GM18907 (cell line): ENCODE results near the gene PSMC6.

Source experiments
- ATAC-seq: cut with Tn5 transposase; IDR thresholded peaks from one replicate; pipeline ENCODE4 v1.9.1; 2021; ENCODE audit warnings: mild to moderate bottlenecking, moderate library complexity; ENCODE audit not compliant: unreplicated experiment

The PSMC6 gene

DNA sequence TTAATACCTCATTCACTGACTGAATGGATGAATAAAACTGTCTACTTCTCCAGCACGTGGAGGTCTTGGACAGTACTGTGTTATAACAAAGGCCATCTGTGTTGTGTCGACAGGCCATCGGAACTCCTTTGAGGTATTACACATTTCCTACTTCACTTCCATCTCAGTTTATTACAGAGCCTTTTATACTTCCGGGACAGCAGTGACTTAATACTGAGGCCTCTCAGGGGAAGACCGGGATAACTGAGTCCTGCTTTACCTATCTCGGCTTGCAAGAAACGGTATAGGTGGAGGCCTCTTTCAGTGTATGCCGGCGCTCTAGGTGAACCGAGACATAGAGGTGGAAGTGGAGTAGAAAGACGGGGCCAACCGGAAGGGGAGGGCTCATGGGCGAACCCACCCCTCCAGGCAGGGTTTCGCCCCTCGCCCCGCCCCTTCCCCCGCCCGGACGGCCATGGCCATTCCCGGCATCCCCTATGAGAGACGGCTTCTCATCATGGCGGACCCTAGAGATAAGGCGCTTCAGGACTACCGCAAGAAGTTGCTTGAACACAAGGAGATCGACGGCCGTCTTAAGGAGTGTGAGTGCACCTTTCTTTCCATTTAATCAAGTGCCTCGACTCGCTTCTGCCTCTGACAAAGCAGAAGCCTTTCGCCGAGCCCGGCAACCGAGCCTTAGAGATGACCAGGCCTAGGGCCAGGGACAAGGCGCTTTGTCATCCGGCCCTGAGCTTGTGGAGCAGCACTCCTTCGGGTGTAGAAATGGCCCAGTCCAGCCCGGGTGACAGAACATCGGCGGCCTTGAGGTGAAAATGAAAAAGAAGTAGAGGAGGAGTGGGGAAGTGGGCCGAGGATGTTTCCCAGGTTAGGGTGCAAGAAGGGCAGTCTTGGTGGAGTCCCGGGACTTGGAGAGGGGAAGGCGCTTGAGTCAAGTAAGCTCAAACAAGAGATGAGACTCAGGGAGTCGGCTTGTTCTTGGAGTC is at the start of gene PSMC6:
Gene PSMC6, plus strand, starts transcription at position 477 of the 983 bp plus-strand sequence. Its CDS starts 20 bp downstream, at position 497.
- peak; percentile 95 for ATAC-seq

DNA sequence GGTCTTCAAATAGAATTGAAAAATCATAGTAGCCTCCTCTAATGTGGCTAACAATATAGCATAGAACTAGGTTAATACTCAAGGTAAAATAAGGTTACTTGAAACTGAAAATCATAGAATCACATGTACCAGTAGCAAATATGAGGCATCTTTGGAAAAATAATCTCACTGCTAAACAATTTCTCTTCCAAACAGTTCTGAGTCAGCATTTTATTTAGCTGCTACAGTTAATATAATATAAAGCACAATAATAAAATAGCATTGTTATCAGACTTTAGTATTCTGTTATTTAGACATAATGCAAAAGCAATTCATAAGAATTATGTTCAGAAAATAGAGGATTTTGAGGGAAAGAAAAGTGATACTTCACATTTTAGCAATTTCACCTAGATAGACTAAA is 46.7 kb upstream of the PSMC6 start:
- ATAC-seq, result no peak

DNA sequence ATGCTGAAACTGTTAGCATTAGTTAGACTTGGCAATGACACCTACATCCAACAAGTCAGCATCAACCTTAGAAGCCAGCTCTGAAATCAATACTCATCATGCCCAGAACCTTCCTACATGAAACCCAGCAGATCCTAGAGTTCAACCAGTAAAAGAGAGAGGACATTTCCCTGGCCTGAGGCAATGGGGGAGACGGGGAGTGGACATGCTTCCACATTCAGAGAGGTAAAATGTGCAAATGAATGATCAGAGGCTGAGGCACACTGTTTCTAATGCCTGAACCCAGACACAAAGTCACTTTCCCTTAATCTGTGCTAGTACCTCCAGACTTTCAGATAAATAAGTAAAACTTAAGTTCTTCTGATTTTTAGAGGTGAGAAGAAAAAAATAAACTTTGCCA is 46.2 kb upstream of the PSMC6 start:
- ATAC-seq, result no peak

DNA sequence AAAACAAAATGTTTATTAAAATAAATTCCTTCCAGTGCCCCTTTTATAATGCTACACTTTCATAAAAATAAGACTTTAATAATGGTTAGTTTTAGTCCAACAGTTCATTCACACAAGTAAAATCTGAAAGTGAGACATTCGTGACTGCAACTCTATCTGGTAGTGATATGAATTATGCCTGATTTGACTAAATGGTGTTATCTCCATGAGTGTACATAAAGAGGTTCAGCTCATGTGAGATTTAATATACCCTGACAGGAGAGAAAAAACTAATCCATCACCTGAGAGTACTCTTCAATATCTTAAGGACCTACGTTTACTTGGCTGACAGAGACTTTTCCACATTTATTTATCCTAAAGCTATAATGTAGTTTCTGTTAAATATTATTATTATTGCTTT is 45.7 kb upstream of the PSMC6 start:
- no peak for ATAC-seq

DNA sequence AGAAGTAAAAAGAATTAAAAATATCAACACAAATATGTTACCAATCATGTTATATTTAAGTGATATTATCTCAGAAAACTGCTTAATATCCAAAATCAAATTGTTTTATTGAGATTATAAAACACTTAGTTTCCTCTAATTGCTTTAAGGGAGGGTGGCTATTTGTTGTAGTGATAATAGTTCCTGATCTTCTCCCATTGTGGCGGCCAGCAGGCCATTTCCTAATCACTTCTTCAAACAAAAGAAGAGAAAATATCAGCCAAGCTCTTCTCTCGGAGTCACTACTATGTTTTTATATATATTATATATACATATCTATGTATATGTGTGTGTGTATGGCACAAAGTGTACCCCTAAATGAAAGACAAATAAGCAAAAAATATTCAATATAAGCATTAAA is 43.1 kb upstream of the PSMC6 start:
- ATAC-seq, result no peak

- no peak for ATAC-seq
Observed at GRCh38 chr14:52678591-52678990, 28.4 kb upstream of the PSMC6 start.

DNA sequence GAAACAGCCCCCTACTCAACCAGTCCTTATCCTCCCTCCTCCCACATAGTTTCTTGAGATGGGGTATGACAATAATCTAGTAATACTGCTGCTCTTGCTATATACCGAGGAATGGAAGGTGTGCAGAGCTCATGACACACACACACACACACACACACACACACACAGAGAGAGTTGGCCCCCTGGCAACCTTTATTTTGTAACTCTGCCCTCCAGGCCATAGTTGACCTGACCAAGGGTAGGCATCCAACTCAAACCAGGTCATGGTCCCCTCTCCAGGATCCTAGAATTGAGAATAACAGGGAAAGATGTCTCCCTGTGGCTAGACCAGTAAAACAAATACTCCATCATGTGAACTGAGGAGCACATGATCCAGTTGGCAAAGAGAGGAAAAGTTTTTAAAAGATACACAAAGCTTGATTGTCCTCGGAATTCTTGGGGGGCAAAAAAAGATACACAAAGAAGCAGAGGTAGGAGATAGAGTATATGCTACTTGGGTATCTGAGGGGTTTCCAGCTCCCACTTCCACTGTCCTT is 22.9 kb upstream of the PSMC6 start:
- no peak for ATAC-seq

- ATAC-seq, result no peak
Observed at GRCh38 chr14:52686176-52686575, 20.8 kb upstream of the PSMC6 start.

GRCh38 chr14:52690983-52691760 is 15.8 kb upstream of the PSMC6 start:
- no peak for ATAC-seq

- no peak for ATAC-seq
Observed at GRCh38 chr14:52692248-52692962, 14.6 kb upstream of the PSMC6 start.

- no peak for ATAC-seq
Observed at GRCh38 chr14:52693036-52693435, 14.0 kb upstream of the PSMC6 start.

DNA sequence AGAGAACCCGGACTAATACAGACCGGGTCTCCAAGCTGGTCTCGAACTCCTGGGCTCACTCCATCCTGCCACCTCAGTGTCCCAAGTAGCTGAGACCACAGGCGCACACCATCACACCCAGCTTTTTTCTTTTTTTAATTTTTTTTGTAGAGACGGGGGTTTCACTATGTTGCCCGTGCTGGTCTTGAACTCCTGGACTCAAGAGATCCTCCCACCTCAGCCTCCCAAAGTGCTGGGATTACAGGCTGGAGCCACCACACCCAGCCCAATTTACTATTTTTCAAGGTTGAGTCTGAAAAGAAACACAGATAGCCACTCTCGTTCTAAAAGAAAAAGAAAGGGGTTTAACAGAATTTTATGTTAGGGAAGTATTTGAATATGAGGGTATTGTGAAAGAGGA is 13.5 kb upstream of the PSMC6 start:
- no peak for ATAC-seq

- peak; percentile 61 for ATAC-seq
Observed at GRCh38 chr14:52694761-52695480, 12.1 kb upstream of the PSMC6 start.

DNA sequence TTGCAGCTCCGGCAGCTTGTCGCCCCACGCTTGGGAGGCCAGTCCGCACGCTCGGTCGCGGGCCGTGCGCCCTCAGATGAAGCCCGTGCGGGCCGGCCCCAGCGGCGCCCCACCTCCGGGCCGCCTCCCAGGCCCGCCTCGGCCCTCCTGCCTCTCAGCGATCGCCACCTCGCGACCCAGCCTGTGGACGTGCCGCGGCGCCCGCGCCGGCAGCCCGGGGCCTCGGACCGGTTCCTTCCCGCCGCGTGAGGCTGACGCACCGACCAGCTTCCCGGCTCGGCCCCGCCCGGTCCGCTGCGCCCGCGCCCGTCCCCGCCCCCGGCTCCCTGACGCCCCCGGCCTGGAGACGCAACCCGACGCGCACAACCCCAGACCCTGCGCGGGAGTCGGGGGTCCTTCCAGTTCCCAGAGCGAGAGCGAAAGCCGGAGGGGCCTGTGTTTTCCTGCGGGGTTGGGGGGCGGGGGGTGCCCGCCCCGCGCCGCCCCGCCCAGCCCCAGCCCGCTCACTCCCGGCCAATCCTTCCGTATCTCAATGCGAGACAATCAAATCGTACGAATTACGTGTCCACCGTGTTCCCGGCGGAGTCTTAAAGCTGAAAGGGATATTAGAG is 11.4 kb upstream of the PSMC6 start, which contains the start of gene ERO1A:
Gene ERO1A, minus strand, starts transcription at position 78 of the 611 bp plus-strand sequence. Its CDS starts 77 bp downstream, at position 1.
- ATAC-seq, result peak; percentile 70

GRCh38 chr14:52700701-52701172 is 6.3 kb upstream of the PSMC6 start:
- ATAC-seq, result no peak

- ATAC-seq, result no peak
Observed at GRCh38 chr14:52701223-52701622, 5.8 kb upstream of the PSMC6 start.

- ATAC-seq, result no peak
Observed at GRCh38 chr14:52703225-52703624, 3.8 kb upstream of the PSMC6 start.

DNA sequence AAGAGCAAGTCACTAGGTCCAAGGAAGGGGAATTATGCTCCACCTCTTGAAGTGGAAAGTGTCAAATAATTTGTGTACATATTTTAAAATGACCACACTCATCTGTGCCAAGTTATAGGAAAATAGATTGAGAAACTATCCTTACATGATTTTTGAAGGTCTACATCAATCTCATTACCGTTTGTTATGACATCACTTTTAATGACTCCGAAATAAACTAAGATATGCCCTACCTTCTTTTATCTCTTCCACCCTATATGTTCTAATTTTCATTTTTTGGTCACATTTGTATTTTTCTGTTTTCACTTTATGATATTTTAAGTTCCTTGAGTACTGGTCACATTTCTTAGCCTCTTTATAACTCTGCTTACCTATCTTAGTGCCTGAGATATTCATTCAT is 3.3 kb upstream of the PSMC6 start:
- ATAC-seq, result no peak

DNA sequence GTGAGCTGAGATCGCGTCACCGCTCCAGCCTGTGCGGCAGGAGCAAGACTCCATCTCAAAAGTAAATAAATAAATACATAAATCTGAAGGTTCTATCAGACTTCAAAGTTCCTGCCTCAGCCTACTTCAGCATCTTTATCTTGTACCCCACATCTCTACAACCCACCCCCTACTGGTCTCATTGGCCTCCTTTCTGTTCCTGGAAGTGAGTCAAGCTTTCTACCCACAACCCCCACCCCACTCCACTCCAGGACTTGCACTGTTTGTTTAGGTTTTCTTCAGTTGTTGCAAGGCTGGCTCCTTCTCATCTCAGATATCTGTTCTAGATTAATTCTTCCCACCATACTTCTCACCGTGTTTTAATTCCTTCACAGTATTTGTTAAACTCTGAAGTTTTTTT is 714 bp upstream of the PSMC6 start:
- no peak for ATAC-seq

- no peak for ATAC-seq
Observed at GRCh38 chr14:52711666-52712065, 4.7 kb downstream of the PSMC6 start.
